Measurements from ENCODE around the gene NELFE. TPM values are rescaled to one million over a fixed set of nuclear protein-coding genes. Genes with fewer than 3 reads are reported as not detected.

NELFE gene
- polyA plus RNA-seq, 1 donor (not counting 4 experiments of a cell fraction or from before 2014, with no cell fraction given), result 51.9 TPM

GRCh38 chr6:31966997-31967925 is 8.5 kb upstream of the NELFE start:
- dilution Hi-C loops (cut with MboI; ENCODE audit: extremely low pct_ligation_motif_present, low sequenced_read_pairs), result no loop called here
- Histone ChIP-seq H4K20me1 (ENCODE audit: control insufficient read depth, extremely low read depth, insufficient read depth, low read length) (no peaks in the 10 kb centered on the region), H2AFZ (ENCODE audit: control insufficient read depth, low read length) (no peak overlapping the region), H3K9ac (ENCODE audit: control insufficient read depth, extremely low read depth, insufficient read depth, low read length) (no peak overlapping the region), H3K4me2 (ENCODE audit: control insufficient read depth, extremely low read depth, insufficient read depth, low read depth, low read length) (no peak overlapping the region), H3K4me1 (ENCODE audit: control insufficient read depth, extremely low read depth, insufficient read depth, low read length) (peaks cover 9% of the 10 kb centered on the region), H3K36me3 (ENCODE audit: control insufficient read depth in 2 of 2, extremely low read depth in 1 of 2, insufficient read depth in 2 of 2, low read length in 2 of 2) (peaks cover 22 to 46% of the 10 kb centered on the region in 2 experiments), H3K4me3 (ENCODE audit: control insufficient read depth in 2 of 3, extremely low read depth in 1 of 3, insufficient read depth in 2 of 3, low read depth in 1 of 3, low read length in 3 of 3) (no peak overlapping the region), H3K27ac (ENCODE audit: control insufficient read depth, insufficient read depth, low read length) (no peak overlapping the region), H3K79me2 (ENCODE audit: control insufficient read depth, insufficient read depth, low read length) (peaks cover 16% of the 10 kb centered on the region), H3K9me3 (ENCODE audit: control insufficient read depth, low read depth, low read length) (no peaks in the 10 kb centered on the region), H3K27me3 (ENCODE audit: control insufficient read depth, extremely low read depth, insufficient read depth, low read length) (no peaks in the 10 kb centered on the region), H3K9me1 (ENCODE audit: control insufficient read depth, extremely low read depth, insufficient read depth, low read length) (no peaks in the 10 kb centered on the region)
- no peak for DNase-seq (ENCODE audit: low read depth, low spot score)
- no peak for FAIRE-seq
- TF ChIP-seq CTCF (optimal IDR thresholded peaks at IDR 0.05 in 1 of 3, IDR thresholded peaks at IDR 0.05 in 1 of 3, conservative IDR thresholded peaks at IDR 0.05 in 1 of 3; ENCODE audit: extremely low read depth in 1 of 3, insufficient read depth in 2 of 3, low read length in 3 of 3) (no peak), EZH2 (IDR thresholded peaks at IDR 0.05; ENCODE audit: low read length) (no peak)

- no peak overlapping the region for H3K9ac ChIP-seq (ENCODE audit: control insufficient read depth, extremely low read depth, insufficient read depth, low read length)
- peaks cover 28 to 53% of the 10 kb centered on the region in 2 experiments for H3K36me3 ChIP-seq (ENCODE audit: control insufficient read depth in 2 of 2, extremely low read depth in 1 of 2, insufficient read depth in 2 of 2, low read length in 2 of 2)
- H3K27ac ChIP-seq (ENCODE audit: control insufficient read depth, insufficient read depth, low read length), result no peak overlapping the region
- no peak overlapping the region for H2AFZ ChIP-seq (ENCODE audit: control insufficient read depth, low read length)
- H3K9me3 ChIP-seq (ENCODE audit: control insufficient read depth, low read depth, low read length), result no peaks in the 10 kb centered on the region
- H3K4me2 ChIP-seq (ENCODE audit: control insufficient read depth, extremely low read depth, insufficient read depth, low read depth, low read length), result no peak overlapping the region
- H4K20me1 ChIP-seq (ENCODE audit: control insufficient read depth, extremely low read depth, insufficient read depth, low read length), result no peaks in the 10 kb centered on the region
- H3K4me1 ChIP-seq (ENCODE audit: control insufficient read depth, extremely low read depth, insufficient read depth, low read length), result peaks cover 9% of the 10 kb centered on the region
- DNase-seq (ENCODE audit: low read depth, low spot score), result no peak
- H3K9me1 ChIP-seq (ENCODE audit: control insufficient read depth, extremely low read depth, insufficient read depth, low read length), result no peaks in the 10 kb centered on the region
- FAIRE-seq, result no peak
- no peak overlapping the region for H3K4me3 ChIP-seq (ENCODE audit: control insufficient read depth in 2 of 3, extremely low read depth in 1 of 3, insufficient read depth in 2 of 3, low read depth in 1 of 3, low read length in 3 of 3)
- H3K79me2 ChIP-seq (ENCODE audit: control insufficient read depth, insufficient read depth, low read length), result peaks cover 13% of the 10 kb centered on the region
- dilution Hi-C loops (cut with MboI; ENCODE audit: extremely low pct_ligation_motif_present, low sequenced_read_pairs), result no loop called here
- no peak for TF ChIP-seq CTCF (optimal IDR thresholded peaks at IDR 0.05 in 1 of 3, IDR thresholded peaks at IDR 0.05 in 1 of 3, conservative IDR thresholded peaks at IDR 0.05 in 1 of 3; ENCODE audit: extremely low read depth in 1 of 3, insufficient read depth in 2 of 3, low read length in 3 of 3)
- no peak for TF ChIP-seq EZH2 (IDR thresholded peaks at IDR 0.05; ENCODE audit: low read length)
- H3K27me3 ChIP-seq (ENCODE audit: control insufficient read depth, extremely low read depth, insufficient read depth, low read length), result no peaks in the 10 kb centered on the region
Measured at GRCh38 chr6:31966506-31966905, 7.7 kb upstream of the NELFE start.

All from keratinocyte (primary cell).